ENCODE results near the gene TMEM179.

The TMEM179 gene

GRCh38 chr14:104544362-104544961, 60.1 kb downstream of the TMEM179 start:
- DNase-seq (ENCODE audit: low read depth) = no peak

- no peak for DNase-seq (ENCODE audit: low read depth)
Measured at GRCh38 chr14:104542871-104543830, 61.4 kb downstream of the TMEM179 start.

- no peak for DNase-seq (ENCODE audit: low read depth)
Measured at GRCh38 chr14:104541905-104542465, 62.6 kb downstream of the TMEM179 start.
